Smooth muscle cell of the coronary artery (primary cell): ENCODE data around the gene LIN7A. TPM values are rescaled to one million over a fixed set of nuclear protein-coding genes. Genes with fewer than 3 reads are reported as not detected.

Experiments
- total RNA-seq: library from RNA; depleted of rRNA; stranded (reverse); fragments of >200 nt; gene quantifications from 2 replicates; pipeline ENCODE4 v1.2.3, GENCODE V29; 2014; ENCODE audit warnings: low replicate concordance

Gene LIN7A, protein sequence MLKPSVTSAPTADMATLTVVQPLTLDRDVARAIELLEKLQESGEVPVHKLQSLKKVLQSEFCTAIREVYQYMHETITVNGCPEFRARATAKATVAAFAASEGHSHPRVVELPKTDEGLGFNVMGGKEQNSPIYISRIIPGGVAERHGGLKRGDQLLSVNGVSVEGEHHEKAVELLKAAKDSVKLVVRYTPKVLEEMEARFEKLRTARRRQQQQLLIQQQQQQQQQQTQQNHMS
- total RNA-seq, result 1.5 and 2.5 TPM in 2 replicates

DNA sequence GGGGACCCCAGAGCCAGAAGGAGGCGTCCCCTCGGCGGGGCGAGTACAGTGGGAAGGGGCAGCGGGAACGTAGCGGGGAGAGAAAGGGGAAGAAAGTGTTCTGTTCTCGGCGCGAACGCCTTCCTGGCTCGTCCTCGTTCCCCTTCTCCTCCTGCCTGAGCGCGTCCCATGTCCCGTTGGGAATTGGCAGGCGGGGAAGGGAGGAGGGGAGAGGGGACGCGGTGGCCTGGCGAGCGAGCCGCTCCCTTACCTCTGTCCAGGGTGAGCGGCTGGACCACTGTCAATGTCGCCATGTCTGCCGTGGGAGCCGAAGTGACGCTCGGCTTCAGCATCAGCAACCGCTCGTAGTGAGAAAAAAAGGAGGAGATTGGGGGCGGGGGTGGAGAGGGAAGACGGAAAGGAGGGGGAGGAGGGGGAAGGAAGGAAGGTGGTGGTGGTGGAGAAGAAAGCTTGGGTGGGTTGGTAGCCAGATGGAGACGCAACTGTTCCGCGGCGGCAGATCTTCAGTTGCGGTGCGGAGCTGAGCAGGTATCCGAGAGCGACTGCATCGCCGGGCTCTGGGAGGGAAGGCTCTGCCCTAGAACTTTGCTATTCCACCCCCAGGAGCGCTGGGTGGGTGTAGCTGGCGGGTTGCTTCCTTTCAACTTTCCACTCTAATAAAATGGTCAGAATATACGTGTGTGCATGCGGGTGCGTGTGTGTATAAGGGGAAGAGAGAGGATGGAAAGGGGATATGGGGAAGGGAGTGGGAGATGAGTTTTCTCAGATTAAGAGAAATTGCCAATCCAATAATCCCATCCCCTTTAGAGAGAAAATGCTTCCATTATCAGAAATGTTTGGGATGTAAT, at the start of gene LIN7A:
Gene LIN7A (minus strand): TSS at position 544 of the 848 bp plus-strand sequence. CDS start 212 bp downstream, at position 332.

Other genes starting within 250 kb of the LIN7A start
- not detected in 2 replicates for gene MYF6, start 230.3 kb downstream of the LIN7A start, total RNA-seq
- gene MYF5, start 221.0 kb downstream of the LIN7A start, total RNA-seq, result not detected in 2 replicates
- 3.2 and 15.1 TPM in 2 replicates for gene ACSS3, start 140.1 kb upstream of the LIN7A start, total RNA-seq